ENCODE measurements around the gene RASGEF1B.

GRCh38 chr4:81509191-81509590, 37.5 kb upstream of the RASGEF1B start:
- no peak for TF ChIP-seq POLR2A (IDR thresholded peaks at IDR 0.05)
- TF ChIP-seq CTCF (IDR thresholded peaks at IDR 0.05), result no peak

Data from body of pancreas (tissue), 4 donors.